GM19395 (cell line): ENCODE data around the gene ZNF638.

Source experiments
- ATAC-seq: cut with Tn5 transposase; IDR thresholded peaks from one replicate; pipeline ENCODE4 v1.9.1; 2021; ENCODE audit warnings: mild to moderate bottlenecking, moderate library complexity; ENCODE audit not compliant: unreplicated experiment

The ZNF638 gene

GRCh38 chr2:71455011-71455740, 123.6 kb downstream of the ZNF638 start:
- ATAC-seq = no peak

DNA sequence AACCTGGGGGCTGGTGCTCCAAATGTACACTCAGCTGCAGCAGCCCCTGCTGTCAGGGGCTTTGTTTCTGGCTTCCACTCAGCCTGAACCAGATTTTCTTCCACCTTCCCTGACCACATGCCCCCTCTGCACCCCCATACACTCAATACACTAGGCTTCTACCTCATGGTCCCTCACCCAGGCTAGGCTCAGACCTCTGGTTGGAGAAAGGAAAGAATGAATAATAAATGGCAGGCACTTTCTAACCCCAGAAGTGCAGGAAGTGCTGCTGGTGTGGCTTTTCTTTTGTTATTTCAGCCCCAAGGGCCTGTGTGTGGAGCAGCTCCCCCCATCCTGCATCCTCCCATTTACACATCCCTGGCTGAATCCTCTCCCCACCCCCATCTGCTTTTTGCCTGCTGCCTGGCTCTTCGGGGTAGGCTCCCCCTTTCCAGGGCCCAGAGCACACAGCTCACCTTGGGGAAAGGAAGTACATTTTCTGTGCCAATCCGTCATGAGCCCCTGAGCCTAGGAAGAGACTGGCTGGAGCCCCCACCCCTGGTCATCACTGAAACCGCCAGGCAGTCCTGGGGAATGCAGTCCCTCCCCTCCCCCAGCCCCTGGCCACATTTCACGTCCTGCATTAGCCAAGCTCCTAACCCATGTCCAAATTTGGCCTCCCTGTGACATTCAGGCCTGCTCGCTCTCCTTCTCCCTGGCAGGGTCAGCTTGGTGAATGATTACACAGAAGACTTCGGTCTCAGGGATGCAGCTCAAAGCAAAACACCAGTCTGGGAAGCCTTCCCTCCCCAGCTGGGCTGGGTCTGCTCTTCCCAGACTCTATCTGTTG, 124.4 kb downstream of the ZNF638 start:
- no peak for ATAC-seq

DNA sequence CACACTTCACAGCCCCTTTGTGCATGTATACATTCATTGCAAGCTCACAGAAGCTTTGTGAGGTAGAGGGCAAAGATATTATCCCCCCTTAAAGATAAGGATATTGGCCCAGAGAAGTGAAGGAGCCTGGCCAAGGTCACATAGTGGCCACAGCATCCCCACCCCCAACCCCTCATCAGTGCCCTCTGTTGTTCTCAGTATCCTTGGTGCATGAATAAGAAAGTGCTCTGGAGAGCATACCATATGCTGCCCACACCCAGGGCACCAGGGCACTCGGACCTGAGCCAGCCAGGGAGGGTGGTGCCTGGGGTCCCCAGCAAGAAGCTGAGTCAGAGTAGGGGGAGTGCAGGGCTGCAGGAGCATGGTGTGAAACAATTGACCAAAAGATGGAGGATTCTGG, 125.0 kb downstream of the ZNF638 start:
- no peak for ATAC-seq

- ATAC-seq = no peak
Measured at GRCh38 chr2:71457123-71457915, 125.7 kb downstream of the ZNF638 start.

- ATAC-seq = no peak
Measured at GRCh38 chr2:71457923-71458322, 126.3 kb downstream of the ZNF638 start.

DNA sequence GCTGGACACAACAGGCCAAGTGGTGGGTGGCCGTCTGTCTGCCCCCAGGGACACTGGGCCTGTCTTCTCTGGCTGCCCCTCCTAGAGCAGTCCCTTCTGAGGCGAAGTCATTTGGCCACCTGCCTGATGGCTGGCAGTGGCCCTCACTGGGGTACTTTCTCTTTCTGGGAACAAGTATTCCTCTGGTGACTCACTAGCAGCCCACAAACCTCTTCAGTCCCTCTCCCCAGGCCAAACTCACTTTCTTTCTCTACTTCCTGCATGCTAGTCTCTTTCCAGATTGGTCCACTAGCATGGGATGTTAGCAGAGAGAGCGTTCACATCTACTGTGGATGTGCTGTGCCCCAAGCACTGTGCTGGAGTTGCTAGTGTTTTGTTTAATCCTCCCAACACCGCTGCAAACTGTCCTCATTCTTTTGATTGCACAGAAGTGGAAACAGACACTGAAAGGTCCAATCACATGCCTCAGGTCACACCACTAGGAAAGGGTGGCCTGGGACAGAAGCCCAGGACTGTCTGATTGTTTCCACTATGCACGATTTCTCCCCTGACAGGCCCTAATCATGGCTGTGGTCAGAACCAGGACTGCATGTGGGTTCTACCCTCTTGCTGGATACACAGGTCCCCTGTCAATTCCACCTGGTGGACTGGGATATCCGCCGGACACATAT, 127.0 kb downstream of the ZNF638 start:
- ATAC-seq = no peak

- no peak for ATAC-seq
Measured at GRCh38 chr2:71459084-71459431, 127.5 kb downstream of the ZNF638 start.

- no peak for ATAC-seq
Measured at GRCh38 chr2:71460056-71460455, 128.5 kb downstream of the ZNF638 start.

- no peak for ATAC-seq
Measured at GRCh38 chr2:71460595-71461303, 129.2 kb downstream of the ZNF638 start.

- no peak for ATAC-seq
Measured at GRCh38 chr2:71461304-71461671, 129.7 kb downstream of the ZNF638 start.

GRCh38 chr2:71462056-71462605, 130.5 kb downstream of the ZNF638 start:
- no peak for ATAC-seq

GRCh38 chr2:71462641-71463341, 131.2 kb downstream of the ZNF638 start:
- ATAC-seq = no peak

DNA sequence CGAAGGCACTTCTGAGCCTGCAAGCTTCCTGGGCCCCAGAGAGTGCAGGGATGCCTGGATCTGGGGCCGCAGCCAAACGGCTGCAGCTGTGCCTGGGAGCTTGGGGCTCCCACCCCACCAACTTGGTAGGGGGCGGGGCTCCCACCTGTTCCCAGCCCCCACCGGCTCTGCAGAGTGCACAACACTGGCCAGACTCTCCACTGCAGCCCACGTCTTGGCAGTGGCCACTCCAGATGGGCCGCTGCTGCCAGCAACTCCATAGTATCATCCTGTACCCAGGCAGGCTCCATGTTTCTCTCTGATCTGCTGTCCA, 131.7 kb downstream of the ZNF638 start:
- no peak for ATAC-seq

GRCh38 chr2:71464389-71464788, 132.8 kb downstream of the ZNF638 start:
- no peak for ATAC-seq

- no peak for ATAC-seq
Measured at GRCh38 chr2:71465356-71465755, 133.8 kb downstream of the ZNF638 start.

DNA sequence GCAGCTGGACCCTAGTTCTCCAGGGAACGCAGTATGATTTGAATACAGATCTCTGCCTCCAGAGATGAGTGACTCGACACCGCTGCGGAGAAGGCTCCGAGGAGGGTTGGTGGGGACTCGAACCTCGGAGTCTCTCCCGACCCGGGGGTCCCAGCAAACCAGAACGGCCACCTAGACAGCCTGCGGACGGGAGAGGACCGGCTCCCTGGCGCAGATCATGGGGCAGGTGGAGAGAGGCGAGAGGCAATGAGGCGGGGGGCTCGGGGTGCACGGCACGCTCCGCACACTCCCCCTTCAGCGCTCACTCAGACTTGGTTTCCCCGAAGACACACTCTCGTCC, 134.3 kb downstream of the ZNF638 start:
- no peak for ATAC-seq

GRCh38 chr2:71466301-71467179, 135.0 kb downstream of the ZNF638 start:
- ATAC-seq = no peak

DNA sequence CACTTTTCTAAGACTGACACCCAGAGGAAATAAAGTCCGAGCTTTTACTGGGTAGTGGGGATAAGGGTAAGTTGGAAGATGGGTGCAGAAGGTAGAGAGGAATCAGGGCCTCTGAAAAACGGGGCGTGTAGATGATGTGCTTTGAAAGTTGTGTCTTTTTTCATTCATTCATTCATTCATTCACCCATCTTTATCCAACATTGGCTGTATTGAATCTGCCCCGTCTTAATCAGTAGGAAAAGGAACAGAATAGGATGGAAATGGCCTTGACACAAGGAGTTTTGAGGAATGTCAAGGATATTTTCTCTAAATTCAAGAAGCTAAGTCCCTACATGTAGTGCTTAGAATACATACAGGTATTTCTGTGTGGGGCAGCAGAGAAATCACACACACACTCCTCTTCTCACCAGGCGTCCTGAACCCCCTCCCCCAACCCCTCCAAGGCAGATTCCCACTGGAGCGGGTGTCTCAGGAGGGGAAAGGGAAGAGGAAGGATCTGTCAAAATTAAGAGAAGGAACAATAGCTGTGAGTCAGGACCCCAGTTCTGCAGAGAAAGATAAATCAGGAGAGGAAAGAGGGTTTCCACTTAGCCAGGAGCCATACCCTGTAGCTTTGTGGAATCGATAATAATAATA, 135.7 kb downstream of the ZNF638 start:
- no peak for ATAC-seq
